Activated CD8-positive, alpha-beta memory T cell treated with anti-CD3 and anti-CD28 coated beads for 1 hour (primary cell): Measurements from ENCODE around the gene PRELID2.
"Not testable (repeated sequence)": the region's sequence is repeated elsewhere in the genome, so short reads cannot be mapped to it uniquely, and the experiment has no call there.

Experiments
- DNase-seq, 2 donors: peaks; one replicate each; pipeline ENCODE4 v3.0.0-alpha.2; 2020; ENCODE audit warnings: low read depth in 1 of 2; ENCODE audit errors: extremely low read depth in 1 of 2

Gene PRELID2

GRCh38 chr5:145752947-145753346 lies 82.2 kb downstream of the PRELID2 start:
- no peak for DNase-seq

- no peak for DNase-seq
These were observed 82.6 kb downstream of the PRELID2 start for GRCh38 chr5:145752534-145752933.

GRCh38 chr5:145750199-145750598 lies 84.9 kb downstream of the PRELID2 start:
- no peak for DNase-seq

- no peak for DNase-seq
These were observed 91.6 kb downstream of the PRELID2 start for GRCh38 chr5:145743396-145744061.

- DNase-seq = no peak
These were observed 95.3 kb downstream of the PRELID2 start for GRCh38 chr5:145739843-145740242.

- DNase-seq = no peak
These were observed 96.9 kb downstream of the PRELID2 start for GRCh38 chr5:145738227-145738626.

- no peak for DNase-seq
These were observed 97.6 kb downstream of the PRELID2 start for GRCh38 chr5:145737578-145737977.

- DNase-seq = not testable (repeated sequence)
These were observed 105.2 kb downstream of the PRELID2 start for GRCh38 chr5:145729956-145730355.

GRCh38 chr5:145723516-145723915 lies 111.6 kb downstream of the PRELID2 start:
- no peak for DNase-seq

GRCh38 chr5:145718956-145719355 lies 116.2 kb downstream of the PRELID2 start:
- DNase-seq = no peak

GRCh38 chr5:145715412-145715811 lies 119.7 kb downstream of the PRELID2 start:
- DNase-seq = no peak

- no peak for DNase-seq
These were observed 122.9 kb downstream of the PRELID2 start for GRCh38 chr5:145712245-145712644.

- DNase-seq = no peak
These were observed 123.7 kb downstream of the PRELID2 start for GRCh38 chr5:145711417-145711816.
